HL-60/S4 treated with phorbol 12-myristate 13-acetate at 8.2 ng/mL for 4 days and 3 days (cell line): ENCODE results near the gene PSMA4.
"Not testable (repeated sequence)": the region's sequence is repeated elsewhere in the genome, so short reads cannot be mapped to it uniquely, and the experiment has no call there.

Source experiments
- in situ Hi-C: fragments of 300-500 bp; cut with MboI; formaldehyde crosslinking; loops from 2 replicates; pipeline ENCODE4 v1.15.0; 2022; ENCODE audit warnings: low sequenced_read_pairs

PSMA4 gene

GRCh38 chr15:78550815-78551214 is 10.6 kb downstream of the PSMA4 start:
- in situ Hi-C loops: no loop called here

GRCh38 chr15:78551902-78552301 is 11.7 kb downstream of the PSMA4 start:
- in situ Hi-C loops: no loop called here

- in situ Hi-C loops: no loop called here
Observed at GRCh38 chr15:78552597-78552996, 12.4 kb downstream of the PSMA4 start.

- in situ Hi-C loops: not testable (repeated sequence)
Observed at GRCh38 chr15:78560201-78560600, 20.0 kb downstream of the PSMA4 start.

GRCh38 chr15:78561490-78561889 is 21.2 kb downstream of the PSMA4 start:
- in situ Hi-C loops: no loop called here

GRCh38 chr15:78563092-78563491 is 22.8 kb downstream of the PSMA4 start:
- in situ Hi-C loops: no loop called here

- in situ Hi-C loops: no loop called here
Observed at GRCh38 chr15:78564743-78565096, 24.5 kb downstream of the PSMA4 start.

GRCh38 chr15:78565097-78565950 is 25.1 kb downstream of the PSMA4 start, which contains the start of gene CHRNA5:
TSS of gene CHRNA5 (plus strand) at chr15:78565520. CDS start at chr15:78565720, 200 bp downstream.
- in situ Hi-C loops: no loop called here

GRCh38 chr15:78565951-78566774 is 25.9 kb downstream of the PSMA4 start:
- in situ Hi-C loops: no loop called here

GRCh38 chr15:78567531-78567930 is 27.3 kb downstream of the PSMA4 start:
- in situ Hi-C loops: no loop called here

- in situ Hi-C loops: no loop called here
Observed at GRCh38 chr15:78570710-78571109, 30.5 kb downstream of the PSMA4 start.

GRCh38 chr15:78571382-78571781 is 31.1 kb downstream of the PSMA4 start:
- in situ Hi-C loops: no loop called here

GRCh38 chr15:78573416-78573815 is 33.2 kb downstream of the PSMA4 start:
- in situ Hi-C loops: no loop called here

GRCh38 chr15:78574944-78575343 is 34.7 kb downstream of the PSMA4 start:
- in situ Hi-C loops: no loop called here

GRCh38 chr15:78597583-78597982 is 57.3 kb downstream of the PSMA4 start:
- in situ Hi-C loops: no loop called here

GRCh38 chr15:78598348-78598747 is 58.1 kb downstream of the PSMA4 start:
- in situ Hi-C loops: no loop called here

GRCh38 chr15:78599189-78599588 is 58.9 kb downstream of the PSMA4 start:
- in situ Hi-C loops: no loop called here
